B cell (primary cell): ENCODE measurements around the gene ZIC2. TPM values are rescaled to one million over a fixed set of nuclear protein-coding genes. Genes with fewer than 3 reads are reported as not detected.

Experiments used
- ATAC-seq: fragments of 200-7000 bp; cut with Tn5 transposase; one replicate; pipeline ENCODE4 v1.10.0; 2021; ENCODE audit warnings: low read depth, mild to moderate bottlenecking, moderate number of reproducible peaks, moderate library complexity
- CTCF ChIA-PET: fragments of 350-600 bp; sonication (Branson Sonifier 250); formaldehyde crosslinking; loops from one replicate; lab custom pipeline; 2021; ENCODE audit warnings: antibody characterized with exemption, inconsistent platforms; lab: Charles Lee
- POLR2A ChIA-PET: fragments of 350-600 bp; sonication (Branson Sonifier 250); formaldehyde crosslinking; loops from one replicate; lab custom pipeline; 2021; ENCODE audit warnings: antibody characterized with exemption; lab: Charles Lee
- DNase-seq: peaks from one replicate; pipeline ENCODE4 v3.0.0; 2013
- H2AFZ ChIP-seq: 2 replicates; pipeline ENCODE4 v1.6.1; 2012; ENCODE audit warnings: mild to moderate bottlenecking, low read depth, low read length; ENCODE audit not compliant: insufficient read depth, poor library complexity, severe bottlenecking
- H3K27ac ChIP-seq, 2 donors: 1 replicate in 1 of 2; 2 replicates in 1 of 2; pipeline ENCODE4 v1.5.1; 2012 to 2013; ENCODE audit warnings: low read length in 2 of 2, mild to moderate bottlenecking in 2 of 2, moderate library complexity in 1 of 2
- H3K27me3 ChIP-seq, 4 experiments: fragments of 200-600 bp in 1 of 4; sonication (generic) in 1 of 4; replicated peaks in 1 of 4; 1 replicate in 2 of 4; 2 replicates in 2 of 4; pipeline versions ENCODE4 v1.6.1 to v1.7.0; 2013 to 2016; ENCODE audit warnings: low read length in 3 of 4, mild to moderate bottlenecking in 2 of 4, mixed read lengths in 1 of 4, moderate library complexity in 1 of 4; ENCODE audit not compliant: insufficient read depth in 4 of 4, control insufficient read depth in 3 of 4; ENCODE audit errors: control extremely low read depth in 1 of 4
- H3K36me3 ChIP-seq, 2 experiments: replicated peaks in 1 of 2; 1 replicate in 1 of 2; 2 replicates in 1 of 2; pipeline versions ENCODE4 v1.6.1 to v1.7.1; 2013; ENCODE audit warnings: low read length in 1 of 2; ENCODE audit not compliant: insufficient read depth in 2 of 2, control insufficient read depth in 1 of 2; ENCODE audit errors: control extremely low read depth in 1 of 2, extremely low read depth in 1 of 2
- H3K4me1 ChIP-seq, 2 donors: fragments of 200-600 bp in 1 of 2; sonication (generic) in 1 of 2; 1 replicate in 1 of 2; 2 replicates in 1 of 2; pipeline versions ENCODE4 v1.5.1 to v1.6.1; 2013 to 2017; ENCODE audit warnings: low read length in 2 of 2; ENCODE audit not compliant: control insufficient read depth in 2 of 2, insufficient read depth in 2 of 2
- H3K4me2 ChIP-seq: replicated peaks from 2 replicates; pipeline ENCODE3; 2012; ENCODE audit warnings: mild to moderate bottlenecking, low read depth, low read length; ENCODE audit not compliant: poor library complexity, severe bottlenecking
- H3K4me3 ChIP-seq, 5 experiments: fragments of 200-600 bp in 1 of 5; sonication (generic) in 1 of 5; 1 replicate in 3 of 5; 2 replicates in 2 of 5; pipeline versions ENCODE4 v1.5.1 to v1.7.0; 2011 to 2016; ENCODE audit warnings: low read length in 4 of 5, mild to moderate bottlenecking in 4 of 5, low read depth in 2 of 5, control low read depth in 1 of 5, moderate library complexity in 1 of 5; ENCODE audit not compliant: insufficient read depth in 1 of 5; ENCODE audit errors: control extremely low read depth in 1 of 5, extremely low read depth in 1 of 5
- H3K79me2 ChIP-seq: fragments of 200-600 bp; sonication (generic); one replicate; pipeline ENCODE4 v1.6.0; 2016; ENCODE audit warnings: low read length; ENCODE audit not compliant: control insufficient read depth, insufficient read depth
- H3K9ac ChIP-seq: fragments of 200-600 bp; sonication (generic); 2 replicates; pipeline ENCODE4 v1.6.1; 2017; ENCODE audit warnings: mild to moderate bottlenecking, low read length, moderate library complexity
- H3K9me3 ChIP-seq, 3 donors: one replicate each; pipeline versions ENCODE4 v1.6.1 to v1.7.1; 2013; ENCODE audit warnings: low read length in 2 of 3; ENCODE audit not compliant: control insufficient read depth in 2 of 3, insufficient read depth in 1 of 3; ENCODE audit errors: control extremely low read depth in 1 of 3
- H4K20me1 ChIP-seq: 2 replicates; pipeline ENCODE4 v1.6.0; 2012; ENCODE audit warnings: mild to moderate bottlenecking, low read length; ENCODE audit not compliant: insufficient read depth, control insufficient read depth, poor library complexity, severe bottlenecking
- H3K27ac Mint-ChIP-seq: one replicate; pipeline ENCODE4 v1.8.0; 2021; ENCODE audit warnings: mixed read lengths
- H3K27me3 Mint-ChIP-seq: one replicate; pipeline ENCODE4 v1.8.0; 2021; ENCODE audit warnings: mixed read lengths
- H3K4me1 Mint-ChIP-seq: one replicate; pipeline ENCODE4 v1.8.0; 2021; ENCODE audit warnings: mixed read lengths
- H3K4me3 Mint-ChIP-seq: one replicate; pipeline ENCODE4 v1.8.0; 2021; ENCODE audit warnings: mixed read lengths
- H3K9me3 Mint-ChIP-seq: one replicate; pipeline ENCODE4 v1.8.0; 2022; ENCODE audit warnings: mixed read lengths; ENCODE audit not compliant: insufficient read depth
- CTCF ChIP-seq: fragments of 200-600 bp; IDR thresholded peaks from one replicate; pipeline ENCODE4 v1.8.0; 2022; ENCODE audit warnings: antibody characterized with exemption, mild to moderate bottlenecking
- EZH2 ChIP-seq: IDR thresholded peaks from 2 replicates; pipeline ENCODE4 v1.6.1; 2012; ENCODE audit warnings: borderline replicate concordance, low read depth, mild to moderate bottlenecking, moderate library complexity, low read length; ENCODE audit not compliant: insufficient read depth, poor library complexity, severe bottlenecking
- WGBS: methylation state at CpG from one replicate; pipeline ENCODE4 v1.1.5; 2013; ENCODE audit warnings: missing lambda C conversion rate; ENCODE audit not compliant: insufficient coverage; 5-methylcytosine and 5-hydroxymethylcytosine counted together
- intact Hi-C: fragments of 100-400 bp; cut with micrococcal nuclease; formaldehyde crosslinking; loops from one replicate; pipeline ENCODE4 v1.10.0; 2022
- polyA plus RNA-seq: library from polyadenylated mRNA; depleted of rRNA; stranded (reverse); fragments of >200 nt; gene quantifications from 2 replicates; pipeline ENCODE4 v1.2.3, GENCODE V29; 2012
- total RNA-seq, 2 donors: library from RNA; stranded (reverse); fragments of 120-200 nt in 1 of 2; gene quantifications; 1 replicate in 1 of 2; 2 replicates in 1 of 2; pipeline versions ENCODE4 v1.2.3 to v1.2.4, GENCODE V29; 2013 to 2022

The ZIC2 gene
- total and polyA plus RNA-seq, 2 donors (not counting 1 experiment from before 2014, with no cell fraction given): not detected

GRCh38 chr13:99996381-99996973 lies 14.9 kb downstream of the ZIC2 start:
- peaks cover 3% of the 10 kb centered on the region for H3K9me3 Mint-ChIP-seq
- H3K4me3 ChIP-seq: no peak overlapping the region
- H3K9me3 ChIP-seq: peaks cover 4 to 37% (median 18%) of the 10 kb centered on the region in 3 donors
- H3K27ac Mint-ChIP-seq: no peak overlapping the region
- H2AFZ ChIP-seq: no peak overlapping the region
- TF ChIP-seq EZH2: no peak
- no peak for TF ChIP-seq CTCF
- no peaks in the 10 kb centered on the region for H3K79me2 ChIP-seq
- peaks cover 8 to 69% (median 62%) of the 10 kb centered on the region in 4 experiments for H3K27me3 ChIP-seq
- no peak overlapping the region for H3K9ac ChIP-seq
- CTCF ChIA-PET: interaction anchor here (0.6 kb wide), 1 partner anchor 36 kb away, joined by 3 read pairs; no protein-coding TSS in a partner anchor
- ATAC-seq (no peak), DNase-seq (peak; percentile 42)
- H3K36me3 ChIP-seq: no peaks in the 10 kb centered on the region
- POLR2A ChIA-PET: no interaction called here
- no peak overlapping the region for H3K4me3 Mint-ChIP-seq
- H4K20me1 ChIP-seq: no peaks in the 10 kb centered on the region
- no peak overlapping the region for H3K4me2 ChIP-seq
- H3K4me1 Mint-ChIP-seq: peaks cover 2% of the 10 kb centered on the region
- WGBS: 16% methylated on average over 4 of the region's 8 CpGs
- H3K27me3 Mint-ChIP-seq: peaks cover 75% of the 10 kb centered on the region
- no peak overlapping the region for H3K27ac ChIP-seq
- H3K4me1 ChIP-seq: peaks cover 5 to 24% of the 10 kb centered on the region in 2 donors
- intact Hi-C loops: loop anchor here (5.0 kb wide), 1 partner anchor 34 kb away; no protein-coding TSS in a partner anchor

GRCh38 chr13:99997702-99998214 lies 16.2 kb downstream of the ZIC2 start:
- no peak for ATAC-seq

More at GRCh38 chr13:99997702-99998214, 16.2 kb downstream of the ZIC2 start:
- peaks cover 8 to 56% (median 50%) of the 10 kb centered on the region in 4 experiments for H3K27me3 ChIP-seq
- no peaks in the 10 kb centered on the region for H4K20me1 ChIP-seq
- Mint-ChIP-seq H3K4me3 (no peak overlapping the region), H3K27me3 (peaks cover 67% of the 10 kb centered on the region), H3K27ac (no peak overlapping the region), H3K4me1 (no peaks in the 10 kb centered on the region), H3K9me3 (peaks cover 3% of the 10 kb centered on the region)
- TF ChIP-seq CTCF (no peak), EZH2 (no peak)
- H3K27ac ChIP-seq: no peak overlapping the region
- H3K4me1 ChIP-seq: peaks cover 5 to 21% of the 10 kb centered on the region in 2 donors
- no peak overlapping the region for H2AFZ ChIP-seq
- intact Hi-C loops: loop anchor here (5.0 kb wide), 1 partner anchor 35 kb away; no protein-coding TSS in a partner anchor
- ChIA-PET POLR2A (interaction anchor here (0.6 kb wide), 1 partner anchor 15 kb away, joined by 3 read pairs; no protein-coding TSS in a partner anchor), CTCF (no interaction called here)
- H3K36me3 ChIP-seq: no peaks in the 10 kb centered on the region
- peaks cover 4 to 30% (median 16%) of the 10 kb centered on the region in 3 donors for H3K9me3 ChIP-seq
- no peak overlapping the region for H3K4me3 ChIP-seq
- H3K79me2 ChIP-seq: no peaks in the 10 kb centered on the region
- H3K4me2 ChIP-seq: no peak overlapping the region
- no peak overlapping the region for H3K9ac ChIP-seq
- WGBS: 42% methylated on average over 37 of the region's 40 CpGs
- DNase-seq: no peak
